H9 (cell line): Measurements from ENCODE around the gene C19orf53. TPM values are rescaled to one million over a fixed set of nuclear protein-coding genes. Genes with fewer than 3 reads are reported as not detected.
A peak's percentile ranks its signal among the peaks of the same experiment; 100 is the strongest.

ENCODE experiments used
- DNase-seq: peaks from one replicate; pipeline ENCODE4 v3.0.0-alpha.2; 2017
- H2AFZ ChIP-seq: one replicate; pipeline ENCODE4 v1.6.1; 2013; ENCODE audit warnings: mild to moderate bottlenecking, low read length, control low read depth, moderate library complexity
- H2AK5ac ChIP-seq: 2 replicates; pipeline ENCODE4 v1.6.1; 2013; ENCODE audit warnings: low read length, control low read depth, mixed read lengths; ENCODE audit not compliant: insufficient read length
- H2BK120ac ChIP-seq: one replicate; pipeline ENCODE4 v1.6.1; 2013; ENCODE audit warnings: low read depth, mild to moderate bottlenecking, low read length, control low read depth, inconsistent platforms; ENCODE audit not compliant: poor library complexity, severe bottlenecking
- H2BK12ac ChIP-seq: 2 replicates; pipeline ENCODE4 v1.6.1; 2013; ENCODE audit warnings: low read length, control low read depth, mixed read lengths, low read depth; ENCODE audit not compliant: insufficient read length
- H2BK15ac ChIP-seq: 2 replicates; pipeline ENCODE4 v1.6.1; 2013; ENCODE audit warnings: low read depth, low read length, control low read depth
- H2BK20ac ChIP-seq: one replicate; pipeline ENCODE4 v1.6.1; 2013; ENCODE audit warnings: low read depth, mild to moderate bottlenecking, low read length, control low read depth, inconsistent platforms; ENCODE audit not compliant: poor library complexity, severe bottlenecking
- H2BK5ac ChIP-seq: 2 replicates; pipeline ENCODE4 v1.6.1; 2013; ENCODE audit warnings: low read length, control low read depth, mixed read lengths; ENCODE audit not compliant: insufficient read length
- H3K14ac ChIP-seq: 2 replicates; pipeline ENCODE4 v1.6.1; 2013; ENCODE audit warnings: low read length, control low read depth; ENCODE audit not compliant: insufficient read depth
- H3K18ac ChIP-seq: 2 replicates; pipeline ENCODE4 v1.6.1; 2013; ENCODE audit warnings: low read depth, mild to moderate bottlenecking, mixed read lengths, low read length, control low read depth; ENCODE audit not compliant: insufficient read length
- H3K23ac ChIP-seq: 2 replicates; pipeline ENCODE4 v1.6.1; 2013; ENCODE audit warnings: low read length, control low read depth, mixed read lengths, low read depth; ENCODE audit not compliant: insufficient read length
- H3K23me2 ChIP-seq: 2 replicates; pipeline ENCODE4 v1.6.1; 2013; ENCODE audit warnings: low read depth, mild to moderate bottlenecking, mixed read lengths, low read length, control low read depth; ENCODE audit not compliant: insufficient read length, poor library complexity, severe bottlenecking
- H3K27ac ChIP-seq: 2 replicates; pipeline ENCODE4 v1.5.1; 2013; ENCODE audit warnings: low read length, control low read depth, mixed read lengths, low read depth; ENCODE audit not compliant: insufficient read length
- H3K27me3 ChIP-seq: 2 replicates; pipeline ENCODE4 v1.6.1; 2013; ENCODE audit warnings: low read length, control low read depth, inconsistent platforms; ENCODE audit not compliant: insufficient read depth
- H3K4ac ChIP-seq: 2 replicates; pipeline ENCODE4 v1.6.1; 2013; ENCODE audit warnings: low read depth, mild to moderate bottlenecking, control low read depth, inconsistent platforms, low read length, moderate library complexity
- H3K4me1 ChIP-seq: 2 replicates; pipeline ENCODE4 v1.6.1; 2013; ENCODE audit warnings: low read length, control low read depth, inconsistent platforms; ENCODE audit not compliant: insufficient read depth
- H3K4me2 ChIP-seq: 2 replicates; pipeline ENCODE4 v1.6.1; 2013; ENCODE audit warnings: low read length, control low read depth, mixed read lengths; ENCODE audit not compliant: insufficient read length, insufficient read depth
- H3K56ac ChIP-seq: 2 replicates; pipeline ENCODE4 v1.6.1; 2013; ENCODE audit warnings: low read depth, mild to moderate bottlenecking, mixed read lengths, low read length, control low read depth; ENCODE audit not compliant: insufficient read length
- H3K79me1 ChIP-seq: 2 replicates; pipeline ENCODE4 v1.6.1; 2013; ENCODE audit warnings: low read depth, mild to moderate bottlenecking, moderate library complexity, low read length, control low read depth, inconsistent platforms; ENCODE audit not compliant: insufficient read depth, poor library complexity, severe bottlenecking
- H3K79me2 ChIP-seq: 2 replicates; pipeline ENCODE4 v1.6.1; 2013; ENCODE audit warnings: low read length, control low read depth, inconsistent platforms; ENCODE audit not compliant: insufficient read depth
- H3K9ac ChIP-seq: 2 replicates; pipeline ENCODE4 v1.6.1; 2013; ENCODE audit warnings: low read length, control low read depth, mixed read lengths; ENCODE audit not compliant: insufficient read length; ENCODE audit errors: extremely low read depth
- H3K9me3 ChIP-seq: one replicate; pipeline ENCODE4 v1.6.1; 2013; ENCODE audit warnings: low read depth, low read length, inconsistent platforms; ENCODE audit not compliant: control insufficient read depth
- H3T11ph ChIP-seq: one replicate; pipeline ENCODE4 v1.6.1; 2013; ENCODE audit warnings: mild to moderate bottlenecking, low read length, control low read depth, inconsistent platforms
- H4K20me1 ChIP-seq: one replicate; pipeline ENCODE4 v1.6.1; 2013; ENCODE audit not compliant: control insufficient read depth, insufficient read length, insufficient read depth
- H4K5ac ChIP-seq: 2 replicates; pipeline ENCODE4 v1.6.1; 2013; ENCODE audit warnings: low read depth, mild to moderate bottlenecking, mixed read lengths, low read length, control low read depth; ENCODE audit not compliant: insufficient read length
- H4K8ac ChIP-seq: replicated peaks from 2 replicates; pipeline ENCODE4 v1.6.1; 2013; ENCODE audit warnings: low read length, control low read depth, mixed read lengths, low read depth; ENCODE audit not compliant: insufficient read length
- H4K91ac ChIP-seq: 2 replicates; pipeline ENCODE4 v1.6.1; 2013; ENCODE audit warnings: low read depth, mild to moderate bottlenecking, moderate library complexity, mixed read lengths, low read length, control low read depth; ENCODE audit not compliant: insufficient read length
- H3K27ac Mint-ChIP-seq, 3 experiments: 2 replicates in 2 of 3; 3 replicates in 1 of 3; pipeline ENCODE4 v1.8.0; 2020 to 2021; ENCODE audit warnings: mixed read lengths in 3 of 3, mild to moderate bottlenecking in 1 of 3, moderate library complexity in 1 of 3
- H3K27me3 Mint-ChIP-seq: 2 replicates; pipeline ENCODE4 v1.8.0; 2021; ENCODE audit warnings: low read depth, mild to moderate bottlenecking, moderate library complexity, mixed read lengths
- H3K36me3 Mint-ChIP-seq, 3 experiments: 2 replicates in 2 of 3; 3 replicates in 1 of 3; pipeline ENCODE4 v1.8.0; 2020 to 2021; ENCODE audit warnings: low read depth in 3 of 3, mixed read lengths in 3 of 3; ENCODE audit not compliant: insufficient read depth in 1 of 3
- H3K4me1 Mint-ChIP-seq, 2 experiments: 2 replicates each; pipeline ENCODE4 v1.8.0; 2020; ENCODE audit warnings: mixed read lengths in 2 of 2
- H3K4me3 Mint-ChIP-seq, 2 experiments: 2 replicates in 1 of 2; 3 replicates in 1 of 2; pipeline ENCODE4 v1.8.0; 2020 to 2021; ENCODE audit warnings: mild to moderate bottlenecking in 2 of 2, mixed read lengths in 2 of 2, moderate library complexity in 1 of 2
- H3K9me3 Mint-ChIP-seq, 2 experiments: 2 replicates in 1 of 2; 3 replicates in 1 of 2; pipeline ENCODE4 v1.8.0; 2020; ENCODE audit warnings: mild to moderate bottlenecking in 2 of 2, mixed read lengths in 2 of 2, moderate library complexity in 1 of 2
- WGBS: extraction: QIAGEN DNeasy Blood & Tissue Kit; methylation state at CpG from one replicate; pipeline ENCODE4 v1.1.7; 2013; ENCODE audit warnings: missing lambda C conversion rate, low lambda C conversion rate, mixed read lengths; ENCODE audit not compliant: insufficient read length; ENCODE audit errors: extremely low coverage; 5-methylcytosine and 5-hydroxymethylcytosine counted together
- total RNA-seq: library from RNA; stranded (reverse); gene quantifications from 2 replicates; pipeline ENCODE4 v1.2.1, GENCODE V29; 2021
- TF ChIP-seq, protein P1 (sequence below): fragments of 200-600 bp; sonication (generic); conservative IDR thresholded peaks from 3 replicates; pipeline ENCODE4 v1.8.0; 2021; ENCODE audit warnings: antibody characterized with exemption, mild to moderate bottlenecking

C19orf53 gene
- total RNA-seq, 1 experiment from 2014 or later, result 129 TPM

DNA sequence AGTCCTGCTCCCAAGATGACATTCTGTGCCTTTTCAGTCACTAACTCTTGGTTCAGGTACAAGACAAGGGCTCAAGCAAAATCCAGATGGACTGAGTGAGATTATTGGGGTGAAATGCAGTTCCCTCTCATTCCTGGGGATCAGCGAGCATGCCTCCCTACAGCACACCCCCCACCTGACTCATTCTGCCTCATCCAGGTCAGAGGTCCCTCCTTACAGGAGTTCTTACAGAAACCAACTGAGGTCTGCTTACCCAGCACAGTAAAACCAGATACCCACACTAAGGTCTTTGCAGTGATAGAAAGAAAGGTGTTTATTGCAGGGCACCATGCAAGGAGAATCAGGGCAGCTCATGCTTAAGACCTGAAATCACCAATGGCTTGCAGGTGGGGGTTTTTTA, 31.5 kb upstream of the C19orf53 start:
- no peaks in the 10 kb centered on the region for H3K9me3 ChIP-seq
- H3K27ac ChIP-seq, result no peak overlapping the region
- no peak overlapping the region for H4K8ac ChIP-seq
- H3K4ac ChIP-seq, result no peak overlapping the region
- H3K79me2 ChIP-seq, result no peaks in the 10 kb centered on the region
- H4K5ac ChIP-seq, result no peak overlapping the region
- Mint-ChIP-seq H3K4me3 (no peak overlapping the region), H3K27ac (peak overlapping the region in 1 of 3 experiments; percentile 14; a peak in 1 of 7 replicates), H3K27me3 (no peaks in the 10 kb centered on the region; the same call in 1 of the 2 replicates), H3K4me1 (peaks cover 12 to 13% of the 10 kb centered on the region in 2 experiments), H3K36me3 (peaks cover 4 to 11% (median 7%) of the 10 kb centered on the region in 3 experiments; a peak in 5 of 7 replicates), H3K9me3 (peaks cover 3 to 8% of the 10 kb centered on the region in 2 experiments; a peak in 3 of 5 replicates)
- H3K56ac ChIP-seq, result no peak overlapping the region
- no peaks in the 10 kb centered on the region for H4K20me1 ChIP-seq
- TF ChIP-seq, protein P1, sequence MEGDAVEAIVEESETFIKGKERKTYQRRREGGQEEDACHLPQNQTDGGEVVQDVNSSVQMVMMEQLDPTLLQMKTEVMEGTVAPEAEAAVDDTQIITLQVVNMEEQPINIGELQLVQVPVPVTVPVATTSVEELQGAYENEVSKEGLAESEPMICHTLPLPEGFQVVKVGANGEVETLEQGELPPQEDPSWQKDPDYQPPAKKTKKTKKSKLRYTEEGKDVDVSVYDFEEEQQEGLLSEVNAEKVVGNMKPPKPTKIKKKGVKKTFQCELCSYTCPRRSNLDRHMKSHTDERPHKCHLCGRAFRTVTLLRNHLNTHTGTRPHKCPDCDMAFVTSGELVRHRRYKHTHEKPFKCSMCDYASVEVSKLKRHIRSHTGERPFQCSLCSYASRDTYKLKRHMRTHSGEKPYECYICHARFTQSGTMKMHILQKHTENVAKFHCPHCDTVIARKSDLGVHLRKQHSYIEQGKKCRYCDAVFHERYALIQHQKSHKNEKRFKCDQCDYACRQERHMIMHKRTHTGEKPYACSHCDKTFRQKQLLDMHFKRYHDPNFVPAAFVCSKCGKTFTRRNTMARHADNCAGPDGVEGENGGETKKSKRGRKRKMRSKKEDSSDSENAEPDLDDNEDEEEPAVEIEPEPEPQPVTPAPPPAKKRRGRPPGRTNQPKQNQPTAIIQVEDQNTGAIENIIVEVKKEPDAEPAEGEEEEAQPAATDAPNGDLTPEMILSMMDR, result no peak
- no peak overlapping the region for H2BK15ac ChIP-seq
- H2BK12ac ChIP-seq, result no peak overlapping the region
- no peaks in the 10 kb centered on the region for H3K27me3 ChIP-seq
- no peak overlapping the region for H3T11ph ChIP-seq
- no peak overlapping the region for H3K18ac ChIP-seq
- WGBS, result no CpG with 5 or more reads among the region's 1 CpG
- no peaks in the 10 kb centered on the region for H3K23me2 ChIP-seq
- no peak overlapping the region for H2AK5ac ChIP-seq
- H3K23ac ChIP-seq, result no peak overlapping the region
- no peak overlapping the region for H3K9ac ChIP-seq
- H3K4me1 ChIP-seq, result no peaks in the 10 kb centered on the region
- H2BK120ac ChIP-seq, result no peak overlapping the region
- no peak overlapping the region for H3K4me2 ChIP-seq
- no peak overlapping the region for H2BK5ac ChIP-seq
- no peak overlapping the region for H3K14ac ChIP-seq
- no peak overlapping the region for H2AFZ ChIP-seq
- no peak overlapping the region for H4K91ac ChIP-seq
- no peaks in the 10 kb centered on the region for H3K79me1 ChIP-seq
- H2BK20ac ChIP-seq, result no peak overlapping the region
- no peak for DNase-seq
